SU-DHL-6 (cell line): ENCODE results near the gene RPSA.

ENCODE experiments used
- CTCF ChIP-seq: fragments of 200-600 bp; sonication (generic); IDR thresholded peaks from one replicate; pipeline ENCODE4 v1.5.1; 2017; ENCODE audit warnings: antibody characterized with exemption, mild to moderate bottlenecking, low read length, moderate library complexity; ENCODE audit not compliant: insufficient read depth, poor library complexity, severe bottlenecking
- EZH2phosphoT487 ChIP-seq: fragments of 200-600 bp; sonication (generic), shearing (Covaris generic); conservative IDR thresholded peaks from 2 replicates; pipeline ENCODE4 v1.6.1; 2018; ENCODE audit warnings: mild to moderate bottlenecking, antibody characterized with exemption, low read length, moderate library complexity, mixed read lengths

DNA sequence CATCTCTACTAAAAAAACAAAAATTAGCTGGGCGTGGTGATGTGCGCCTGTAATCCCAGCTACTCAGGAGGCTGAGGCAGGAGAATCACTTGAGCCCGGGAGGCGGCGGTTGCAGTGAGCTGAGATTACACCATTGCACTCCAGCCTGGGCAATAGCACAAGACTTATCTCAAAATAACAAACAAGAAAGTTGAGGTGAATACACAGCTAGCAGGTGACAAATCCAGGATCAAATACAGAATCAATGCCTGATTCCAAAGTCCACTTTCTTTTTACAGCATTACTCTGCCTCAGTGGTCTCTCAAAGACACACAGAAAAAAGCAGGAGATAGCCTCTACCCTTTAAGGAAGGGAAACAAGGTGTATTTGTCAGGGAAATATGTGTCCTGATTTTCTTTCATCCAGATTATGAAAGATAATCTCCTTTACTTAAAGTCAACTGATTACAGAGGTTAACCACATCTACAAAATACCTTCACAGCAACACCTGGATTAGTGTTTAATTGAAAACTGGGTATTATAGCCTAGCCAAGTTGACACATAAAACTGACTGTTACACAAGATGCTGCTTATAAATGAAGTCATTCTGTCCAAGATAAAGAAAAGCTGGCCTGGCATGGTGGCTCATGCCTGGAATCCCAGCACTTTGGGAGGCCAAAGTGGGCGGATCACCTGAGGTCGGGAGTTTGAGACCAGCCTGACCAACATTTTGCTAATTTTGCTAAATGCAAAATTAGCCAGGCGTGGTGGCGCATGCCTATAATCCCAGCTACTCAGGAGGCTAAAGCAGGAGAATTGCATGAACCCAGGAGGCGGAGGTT is 27.4 kb upstream of the RPSA start:
- no peak for TF ChIP-seq CTCF
- no peak for TF ChIP-seq EZH2phosphoT487
